NB4 (cell line): ENCODE measurements around the gene RAP1GAP2.

Experiments
- CTCF ChIP-seq: IDR thresholded peaks from one replicate; pipeline ENCODE4 v1.5.1; 2012; ENCODE audit warnings: low read depth, low read length
- POLR2A ChIP-seq: IDR thresholded peaks from 2 replicates; pipeline ENCODE4 v1.6.1; 2011; ENCODE audit warnings: mild to moderate bottlenecking; ENCODE audit not compliant: insufficient read length; ENCODE audit errors: extremely low read depth
- TF ChIP-seq, protein P1 (sequence below): IDR thresholded peaks from 2 replicates; pipeline ENCODE4 v1.6.1; 2011; ENCODE audit warnings: low read depth, low read length

GRCh38 chr17:2909846-2910234 is 113.6 kb downstream of the RAP1GAP2 start:
- TF ChIP-seq POLR2A, result no peak
- TF ChIP-seq CTCF, result no peak
- TF ChIP-seq, protein P1, sequence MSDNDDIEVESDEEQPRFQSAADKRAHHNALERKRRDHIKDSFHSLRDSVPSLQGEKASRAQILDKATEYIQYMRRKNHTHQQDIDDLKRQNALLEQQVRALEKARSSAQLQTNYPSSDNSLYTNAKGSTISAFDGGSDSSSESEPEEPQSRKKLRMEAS, result no peak
